Prostate gland (tissue), 2 donors: ENCODE measurements around the gene GRIK2. TPM values are rescaled to one million over a fixed set of nuclear protein-coding genes. Genes with fewer than 3 reads are reported as not detected.
"Not testable (repeated sequence)": the region's sequence is repeated elsewhere in the genome, so short reads cannot be mapped to it uniquely, and the experiment has no call there.

Experiments
- DNase-seq: peaks from one replicate; pipeline ENCODE4 v3.0.0-alpha.2; 2019; ENCODE audit warnings: low spot score
- H3K27ac ChIP-seq, 2 donors: fragments of 200-600 bp; sonication (generic); 2 replicates each; pipeline ENCODE4 v1.5.1; 2017 to 2019
- H3K27me3 ChIP-seq: fragments of 200-600 bp; sonication (generic); replicated peaks from 2 replicates; pipeline ENCODE4 v1.5.1; 2019; ENCODE audit not compliant: insufficient read depth
- H3K36me3 ChIP-seq, 2 donors: fragments of 200-600 bp; sonication (generic); 1 replicate in 1 of 2; 2 replicates in 1 of 2; pipeline versions ENCODE4 v1.5.1 to v1.8.1; 2017 to 2019
- H3K4me1 ChIP-seq: fragments of 200-600 bp; sonication (generic); replicated peaks from 2 replicates; pipeline ENCODE4 v1.5.1; 2019
- H3K4me3 ChIP-seq, 2 donors: fragments of 200-600 bp; sonication (generic); 2 replicates each; pipeline ENCODE4 v1.5.1; 2017 to 2019
- H3K9me3 ChIP-seq: fragments of 200-600 bp; sonication (generic); 2 replicates; pipeline ENCODE4 v1.5.1; 2017
- CTCF ChIP-seq, 4 experiments: fragments of 200-600 bp in 2 of 4; fragments of 450-650 bp in 2 of 4; sonication (generic) in 2 of 4; IDR thresholded peaks; 1 replicate in 3 of 4; 2 replicates in 1 of 4; pipeline ENCODE4 v1.5.1; 2016 to 2019; ENCODE audit warnings: antibody characterized with exemption in 4 of 4, mild to moderate bottlenecking in 2 of 4, moderate library complexity in 2 of 4
- POLR2A ChIP-seq: fragments of 450-650 bp; IDR thresholded peaks from one replicate; pipeline ENCODE4 v1.6.1; 2016; ENCODE audit warnings: antibody characterized with exemption, mild to moderate bottlenecking
- POLR2AphosphoS5 ChIP-seq: sonication (generic); formaldehyde crosslinking; IDR thresholded peaks from one replicate; pipeline ENCODE4 v1.6.1; 2017; ENCODE audit warnings: antibody characterized with exemption
- WGBS: methylation state at CpG from one replicate; pipeline ENCODE4 v1.1.5; 2018; 5-methylcytosine and 5-hydroxymethylcytosine counted together
- intact Hi-C: fragments of 100-400 bp; cut with DNase I; formaldehyde crosslinking; loops from one replicate; pipeline ENCODE4 v1.14.2; 2022
- total RNA-seq, 2 donors: library from RNA; depleted of rRNA; stranded (reverse); fragments of >200 nt; gene quantifications; one replicate each; pipeline ENCODE4 v1.1.0, GENCODE V29; 2016

Gene GRIK2
- total RNA-seq, 2 donors from 2014 or later, result 2.6 to 15.7 TPM

GRCh38 chr6:101352316-101352715 lies 41.2 kb upstream of the GRIK2 start:
- TF ChIP-seq POLR2A (no peak), CTCF (IDR thresholded peaks at IDR 0.05) (no peak), POLR2AphosphoS5 (no peak)
- WGBS, result 15% methylated on average over 4 of the region's 4 CpGs
- intact Hi-C loops, result no loop called here
- no peaks in the 10 kb centered on the region for H3K27me3 ChIP-seq
- no peaks in the 10 kb centered on the region for H3K4me1 ChIP-seq
- DNase-seq, result no peak
- H3K36me3 ChIP-seq, result no peaks in the 10 kb centered on the region
- no peak overlapping the region for H3K27ac ChIP-seq
- no peak overlapping the region for H3K4me3 ChIP-seq
- no peaks in the 10 kb centered on the region for H3K9me3 ChIP-seq

- H3K27me3 ChIP-seq, result no peaks in the 10 kb centered on the region
- H3K36me3 ChIP-seq, result no peaks in the 10 kb centered on the region
- no peak overlapping the region for H3K4me3 ChIP-seq
- intact Hi-C loops, result no loop called here
- H3K4me1 ChIP-seq, result no peaks in the 10 kb centered on the region
- TF ChIP-seq POLR2A, result no peak
- TF ChIP-seq CTCF (IDR thresholded peaks at IDR 0.05), result no peak
- TF ChIP-seq POLR2AphosphoS5, result no peak
- no peak overlapping the region for H3K27ac ChIP-seq
- WGBS, result 85% methylated on average over 4 of the region's 4 CpGs
- DNase-seq, result no peak
- no peaks in the 10 kb centered on the region for H3K9me3 ChIP-seq
Observed at GRCh38 chr6:101365181-101365580, 28.3 kb upstream of the GRIK2 start.

GRCh38 chr6:101379926-101380325 lies 13.6 kb upstream of the GRIK2 start:
- no peak for TF ChIP-seq CTCF (IDR thresholded peaks at IDR 0.05)
- TF ChIP-seq POLR2A, result no peak
- no peak for TF ChIP-seq POLR2AphosphoS5
- WGBS, result 93% methylated on average over 2 of the region's 2 CpGs
- intact Hi-C loops, result no loop called here
- Histone ChIP-seq H3K4me1 (no peaks in the 10 kb centered on the region), H3K4me3 (no peak overlapping the region), H3K27ac (no peak overlapping the region), H3K9me3 (no peaks in the 10 kb centered on the region), H3K36me3 (no peaks in the 10 kb centered on the region), H3K27me3 (no peaks in the 10 kb centered on the region)
- no peak for DNase-seq

GRCh38 chr6:101380897-101381630 lies 12.4 kb upstream of the GRIK2 start:
- H3K9me3 ChIP-seq, result no peaks in the 10 kb centered on the region
- TF ChIP-seq CTCF (IDR thresholded peaks at IDR 0.05), result no peak
- no peak for TF ChIP-seq POLR2AphosphoS5
- TF ChIP-seq POLR2A, result no peak
- intact Hi-C loops, result no loop called here
- WGBS, result 74% methylated on average over 2 of the region's 2 CpGs
- H3K27ac ChIP-seq, result no peak overlapping the region
- no peaks in the 10 kb centered on the region for H3K4me1 ChIP-seq
- H3K27me3 ChIP-seq, result no peaks in the 10 kb centered on the region
- no peaks in the 10 kb centered on the region for H3K36me3 ChIP-seq
- no peak for DNase-seq
- no peak overlapping the region for H3K4me3 ChIP-seq

GRCh38 chr6:101383747-101384146 lies 9.8 kb upstream of the GRIK2 start:
- not testable (repeated sequence) for DNase-seq

More at GRCh38 chr6:101383747-101384146, 9.8 kb upstream of the GRIK2 start:
- H3K4me1 ChIP-seq, H3K9me3 ChIP-seq, H3K36me3 ChIP-seq, H3K27me3 ChIP-seq, H3K4me3 ChIP-seq, H3K27ac ChIP-seq, intact Hi-C loops: not testable (repeated sequence)
- 99% methylated on average over 5 of the region's 5 CpGs for WGBS
